ENCODE data around the gene TGFA.

Gene TGFA

DNA sequence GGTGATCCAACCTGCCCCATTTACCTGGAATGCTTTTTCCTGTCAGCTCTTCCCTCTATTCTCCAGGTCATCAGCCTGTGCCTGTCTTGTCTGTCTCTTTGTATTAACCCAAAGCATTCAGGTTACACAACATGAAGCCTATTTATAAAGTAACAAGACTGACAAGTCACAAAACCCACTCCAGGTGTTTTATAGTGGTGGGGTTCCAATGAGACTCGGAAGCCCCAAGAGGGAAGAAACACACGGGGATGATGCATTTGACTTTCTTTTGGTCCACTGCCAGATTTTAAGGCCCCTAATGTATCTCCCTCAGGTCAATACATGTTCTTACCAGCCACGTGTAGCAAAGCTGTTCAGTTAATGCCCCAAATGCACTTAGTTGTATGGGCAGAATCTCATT is 27.5 kb downstream of the TGFA start:
- Histone ChIP-seq H3K23ac (ENCODE audit: low read length) (no peak overlapping the region), H3K9ac (ENCODE audit: low read length) (no peak overlapping the region), H2BK12ac (ENCODE audit: low read length) (no peak overlapping the region), H3K36me3 (ENCODE audit: control insufficient read depth in 1 of 2, insufficient read depth in 2 of 2, low read length in 2 of 2) (no peaks in the 10 kb centered on the region), H3K9me3 (ENCODE audit: insufficient read depth, low read depth, low read length) (peaks cover 2% of the 10 kb centered on the region), H3K27me3 (ENCODE audit: insufficient read depth, low read length) (no peaks in the 10 kb centered on the region), H2BK5ac (ENCODE audit: low read depth, low read length, poor library complexity) (no peak overlapping the region), H4K8ac (ENCODE audit: low read depth, low read length) (no peak overlapping the region), H3K27ac (ENCODE audit: low read depth, low read length) (no peak overlapping the region), H2AK5ac (ENCODE audit: low read length) (no peak overlapping the region), H3K79me1 (ENCODE audit: low read length) (no peaks in the 10 kb centered on the region), H3K4me2 (ENCODE audit: low read length) (no peak overlapping the region), H3K4me3 (ENCODE audit: low read depth, low read length) (no peak overlapping the region), H3K4me1 (ENCODE audit: control insufficient read depth in 1 of 2, insufficient read depth in 2 of 2, low read length in 2 of 2) (peaks cover 0 to 7% of the 10 kb centered on the region in 2 experiments), H2BK120ac (ENCODE audit: insufficient read depth, low read length, poor library complexity) (no peak overlapping the region), H3K4ac (ENCODE audit: low read depth, low read length) (no peak overlapping the region), H2AFZ (ENCODE audit: insufficient read depth, low read length, poor library complexity) (no peak overlapping the region), H3K79me2 (ENCODE audit: control insufficient read depth, insufficient read depth, low read length, poor library complexity) (no peaks in the 10 kb centered on the region), H4K12ac (ENCODE audit: low read depth, low read length) (no peak overlapping the region), H3K18ac (ENCODE audit: low read length) (no peak overlapping the region), H4K91ac (ENCODE audit: low read depth, low read length) (no peak overlapping the region), H3K14ac (ENCODE audit: low read length) (no peak overlapping the region)
- no peak for DNase-seq
- WGBS (ENCODE audit: extremely low coverage, insufficient coverage, insufficient read length): no CpG with 5 or more reads among the region's 3 CpGs

- no peak for DNase-seq
- Histone ChIP-seq H3K79me2 (ENCODE audit: control insufficient read depth, insufficient read depth, low read length, poor library complexity) (no peaks in the 10 kb centered on the region), H3K4me3 (ENCODE audit: low read depth, low read length) (no peak overlapping the region)
Observed at GRCh38 chr2:70525032-70525431, 28.6 kb downstream of the TGFA start.

DNA sequence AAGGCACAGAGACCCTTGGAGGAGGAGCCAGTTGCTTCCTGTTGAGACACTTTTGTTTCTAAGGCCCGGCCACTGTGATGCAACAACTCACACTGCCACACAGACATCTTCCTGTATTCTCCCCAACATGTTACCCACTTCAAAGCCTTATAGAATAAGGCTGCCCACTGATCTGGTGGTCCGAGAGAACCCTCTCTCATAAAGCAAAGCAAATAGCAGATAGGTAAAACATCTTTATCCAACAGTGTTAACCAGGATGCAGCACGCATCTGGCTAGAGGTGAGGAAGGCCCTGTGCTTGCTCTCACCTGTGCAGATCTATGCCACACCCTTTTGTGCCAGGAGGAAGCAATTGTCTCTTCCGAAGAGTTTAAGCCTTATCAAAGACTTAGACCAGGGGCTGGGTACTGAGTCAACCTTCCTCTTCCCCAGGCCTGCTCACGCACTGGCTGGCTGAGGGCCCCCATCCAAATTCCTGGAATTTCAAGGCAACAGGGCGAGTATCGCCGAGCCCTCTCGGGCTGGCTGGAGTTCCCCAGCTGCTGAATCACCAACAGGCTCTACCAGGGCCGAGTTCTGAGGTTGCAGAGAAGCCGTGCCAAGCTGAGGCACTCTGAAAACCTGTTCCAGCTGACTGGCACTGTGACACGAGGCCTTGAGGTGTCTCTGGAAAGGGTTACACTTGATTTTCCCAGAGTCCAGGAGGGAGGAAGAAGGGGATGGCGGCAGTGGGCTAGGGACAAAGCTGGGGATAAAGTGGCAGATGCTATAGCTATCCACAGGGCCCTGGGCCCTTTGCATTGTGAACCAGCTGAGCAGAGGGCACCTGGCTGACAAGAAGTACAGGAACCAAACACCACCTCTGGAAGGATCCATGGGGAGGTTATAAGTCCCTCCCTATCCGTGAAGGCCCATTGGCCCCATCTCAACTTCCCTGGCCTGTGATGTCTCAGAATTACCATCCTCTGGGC is 29.3 kb downstream of the TGFA start:
- Histone ChIP-seq H4K12ac (ENCODE audit: low read depth, low read length) (no peak overlapping the region), H3K27ac (ENCODE audit: low read depth, low read length) (no peak overlapping the region), H3K4me3 (ENCODE audit: low read depth, low read length) (no peak overlapping the region), H3K4ac (ENCODE audit: low read depth, low read length) (no peak overlapping the region), H2BK5ac (ENCODE audit: low read depth, low read length, poor library complexity) (no peak overlapping the region), H2BK120ac (ENCODE audit: insufficient read depth, low read length, poor library complexity) (no peak overlapping the region), H4K8ac (ENCODE audit: low read depth, low read length) (no peak overlapping the region), H3K79me1 (ENCODE audit: low read length) (no peaks in the 10 kb centered on the region), H3K9me3 (ENCODE audit: insufficient read depth, low read depth, low read length) (peaks cover 2% of the 10 kb centered on the region), H3K36me3 (ENCODE audit: control insufficient read depth in 1 of 2, insufficient read depth in 2 of 2, low read length in 2 of 2) (no peaks in the 10 kb centered on the region), H3K9ac (ENCODE audit: low read length) (no peak overlapping the region), H3K27me3 (ENCODE audit: insufficient read depth, low read length) (no peaks in the 10 kb centered on the region), H3K23ac (ENCODE audit: low read length) (no peak overlapping the region), H2AFZ (ENCODE audit: insufficient read depth, low read length, poor library complexity) (no peak overlapping the region), H3K18ac (ENCODE audit: low read length) (no peak overlapping the region), H2AK5ac (ENCODE audit: low read length) (no peak overlapping the region), H3K14ac (ENCODE audit: low read length) (no peak overlapping the region), H2BK12ac (ENCODE audit: low read length) (no peak overlapping the region), H3K79me2 (ENCODE audit: control insufficient read depth, insufficient read depth, low read length, poor library complexity) (no peaks in the 10 kb centered on the region), H3K4me2 (ENCODE audit: low read length) (no peak overlapping the region), H3K4me1 (ENCODE audit: control insufficient read depth in 1 of 2, insufficient read depth in 2 of 2, low read length in 2 of 2) (peaks cover 0 to 7% of the 10 kb centered on the region in 2 experiments), H4K91ac (ENCODE audit: low read depth, low read length) (no peak overlapping the region)
- peak; percentile 44 to 50 for DNase-seq
- WGBS (ENCODE audit: extremely low coverage, insufficient coverage, insufficient read length): no CpG with 5 or more reads among the region's 14 CpGs

More at GRCh38 chr2:70525032-70525431, 28.6 kb downstream of the TGFA start:
- H2BK12ac ChIP-seq (ENCODE audit: low read length): no peak overlapping the region
- H3K36me3 ChIP-seq (ENCODE audit: control insufficient read depth in 1 of 2, insufficient read depth in 2 of 2, low read length in 2 of 2): no peaks in the 10 kb centered on the region
- no peak overlapping the region for H3K27ac ChIP-seq (ENCODE audit: low read depth, low read length)
- no peak overlapping the region for H4K91ac ChIP-seq (ENCODE audit: low read depth, low read length)
- no peaks in the 10 kb centered on the region for H3K27me3 ChIP-seq (ENCODE audit: insufficient read depth, low read length)
- no peak overlapping the region for H4K8ac ChIP-seq (ENCODE audit: low read depth, low read length)
- H2AK5ac ChIP-seq (ENCODE audit: low read length): no peak overlapping the region
- H2BK5ac ChIP-seq (ENCODE audit: low read depth, low read length, poor library complexity): no peak overlapping the region
- H3K4ac ChIP-seq (ENCODE audit: low read depth, low read length): no peak overlapping the region
- no peak overlapping the region for H2AFZ ChIP-seq (ENCODE audit: insufficient read depth, low read length, poor library complexity)
- no peaks in the 10 kb centered on the region for H3K79me1 ChIP-seq (ENCODE audit: low read length)
- H3K4me2 ChIP-seq (ENCODE audit: low read length): no peak overlapping the region
- H4K12ac ChIP-seq (ENCODE audit: low read depth, low read length): no peak overlapping the region
- WGBS (ENCODE audit: extremely low coverage, insufficient coverage, insufficient read length): no CpG with 5 or more reads among the region's 1 CpG
- H3K4me1 ChIP-seq (ENCODE audit: control insufficient read depth in 1 of 2, insufficient read depth in 2 of 2, low read length in 2 of 2): peaks cover 0 to 7% of the 10 kb centered on the region in 2 experiments
- H3K9me3 ChIP-seq (ENCODE audit: insufficient read depth, low read depth, low read length): peaks cover 2% of the 10 kb centered on the region
- H3K9ac ChIP-seq (ENCODE audit: low read length): no peak overlapping the region
- H3K23ac ChIP-seq (ENCODE audit: low read length): no peak overlapping the region
- no peak overlapping the region for H3K18ac ChIP-seq (ENCODE audit: low read length)
- H2BK120ac ChIP-seq (ENCODE audit: insufficient read depth, low read length, poor library complexity): no peak overlapping the region
- H3K14ac ChIP-seq (ENCODE audit: low read length): no peak overlapping the region

- no peak overlapping the region for H2AK5ac ChIP-seq (ENCODE audit: low read length)
- DNase-seq: no peak
- H3K27me3 ChIP-seq (ENCODE audit: insufficient read depth, low read length): no peaks in the 10 kb centered on the region
- H3K79me1 ChIP-seq (ENCODE audit: low read length): no peaks in the 10 kb centered on the region
- H4K12ac ChIP-seq (ENCODE audit: low read depth, low read length): no peak overlapping the region
- H2BK5ac ChIP-seq (ENCODE audit: low read depth, low read length, poor library complexity): no peak overlapping the region
- H3K4me1 ChIP-seq (ENCODE audit: control insufficient read depth in 1 of 2, insufficient read depth in 2 of 2, low read length in 2 of 2): peaks cover 0 to 7% of the 10 kb centered on the region in 2 experiments
- H3K36me3 ChIP-seq (ENCODE audit: control insufficient read depth in 1 of 2, insufficient read depth in 2 of 2, low read length in 2 of 2): no peaks in the 10 kb centered on the region
- H3K4ac ChIP-seq (ENCODE audit: low read depth, low read length): no peak overlapping the region
- H3K9me3 ChIP-seq (ENCODE audit: insufficient read depth, low read depth, low read length): peaks cover 2% of the 10 kb centered on the region
- no peaks in the 10 kb centered on the region for H3K79me2 ChIP-seq (ENCODE audit: control insufficient read depth, insufficient read depth, low read length, poor library complexity)
- H3K23ac ChIP-seq (ENCODE audit: low read length): no peak overlapping the region
- no peak overlapping the region for H2BK12ac ChIP-seq (ENCODE audit: low read length)
- no peak overlapping the region for H3K9ac ChIP-seq (ENCODE audit: low read length)
- H3K27ac ChIP-seq (ENCODE audit: low read depth, low read length): no peak overlapping the region
- no peak overlapping the region for H2AFZ ChIP-seq (ENCODE audit: insufficient read depth, low read length, poor library complexity)
- H2BK120ac ChIP-seq (ENCODE audit: insufficient read depth, low read length, poor library complexity): no peak overlapping the region
- no peak overlapping the region for H4K91ac ChIP-seq (ENCODE audit: low read depth, low read length)
- no peak overlapping the region for H3K14ac ChIP-seq (ENCODE audit: low read length)
- no peak overlapping the region for H4K8ac ChIP-seq (ENCODE audit: low read depth, low read length)
- H3K18ac ChIP-seq (ENCODE audit: low read length): no peak overlapping the region
- H3K4me2 ChIP-seq (ENCODE audit: low read length): no peak overlapping the region
- no peak overlapping the region for H3K4me3 ChIP-seq (ENCODE audit: low read depth, low read length)
Observed at GRCh38 chr2:70523672-70523995, 30.0 kb downstream of the TGFA start.

Measured in trophoblast cell (in vitro differentiated cells and primary cell).